Putamen (tissue), 1 donor: ENCODE measurements around the gene FYCO1.

ENCODE experiments used
- DNase-seq: peaks from one replicate; pipeline ENCODE4 v3.0.0-alpha.2; 2016; ENCODE audit warnings: low spot score

Gene FYCO1

DNA sequence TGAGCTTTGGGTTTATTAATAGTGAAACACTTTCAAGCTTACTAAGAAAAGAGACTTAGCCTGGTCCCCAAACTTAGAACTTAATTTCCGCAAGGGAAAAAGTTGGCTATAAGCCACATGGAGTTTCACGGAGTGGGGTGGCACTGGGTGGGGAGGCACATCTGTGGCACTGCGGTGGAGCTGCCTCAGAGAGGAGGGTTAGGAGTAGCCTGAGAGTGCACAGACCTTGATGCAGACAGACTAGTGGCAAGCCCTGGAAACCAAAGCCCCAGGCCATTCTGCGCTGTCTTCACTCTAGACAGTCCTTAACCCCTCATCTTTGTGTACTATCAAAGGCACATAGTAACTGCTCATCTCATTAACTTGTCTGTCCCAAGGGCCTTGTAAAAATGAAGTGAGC lies 30.4 kb downstream of the FYCO1 start:
- DNase-seq, result no peak

DNA sequence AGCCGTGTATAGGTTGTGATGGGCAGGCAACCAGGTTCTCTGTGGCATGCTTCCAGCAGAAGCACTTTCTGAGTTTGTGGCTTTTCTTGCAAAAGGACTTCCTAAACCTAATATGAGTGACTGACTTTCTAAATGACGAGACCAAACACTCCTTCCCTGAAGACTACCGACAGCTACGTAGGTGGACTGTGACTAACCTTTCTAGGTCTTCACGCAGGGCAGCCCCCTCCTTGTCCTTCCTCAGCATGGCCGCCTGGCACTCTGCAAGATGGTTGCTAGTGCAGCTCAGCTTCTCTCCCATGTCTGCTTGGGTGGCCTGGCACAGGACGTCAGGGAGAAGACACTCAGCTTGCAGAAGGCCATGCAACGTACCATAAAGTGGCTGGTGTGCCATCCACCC lies 31.5 kb downstream of the FYCO1 start:
- no peak for DNase-seq

GRCh38 chr3:45962033-45962432 lies 33.6 kb downstream of the FYCO1 start:
- DNase-seq, result no peak

- DNase-seq, result no peak
Observed at GRCh38 chr3:45960289-45960688, 35.3 kb downstream of the FYCO1 start.

DNA sequence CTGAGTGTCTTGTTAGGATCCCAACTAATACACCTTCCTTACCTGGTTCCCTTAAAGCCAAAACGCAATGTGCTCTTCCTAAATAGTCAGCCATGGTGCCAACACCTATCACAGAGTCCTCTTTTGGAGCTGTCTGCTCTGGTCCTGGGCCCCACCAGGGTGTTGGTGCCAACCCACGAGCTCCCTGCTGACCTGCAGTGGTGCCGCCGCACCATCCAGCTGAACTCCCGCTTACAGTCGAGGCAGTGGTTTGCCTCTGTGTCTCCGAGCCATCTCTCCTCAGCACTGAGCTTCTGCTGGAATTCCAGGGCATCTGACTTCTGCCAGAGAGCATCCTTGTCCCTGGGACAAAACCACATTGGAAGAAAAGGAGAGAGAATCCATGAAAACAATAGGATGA lies 36.4 kb downstream of the FYCO1 start:
- no peak for DNase-seq

- peak; percentile 30 for DNase-seq
Observed at GRCh38 chr3:45958321-45958791, 37.3 kb downstream of the FYCO1 start.

GRCh38 chr3:45957586-45957985 lies 38.0 kb downstream of the FYCO1 start:
- DNase-seq, result peak; percentile 61

GRCh38 chr3:45955706-45956105 lies 39.9 kb downstream of the FYCO1 start:
- no peak for DNase-seq

GRCh38 chr3:45955017-45955647 lies 40.5 kb downstream of the FYCO1 start:
- no peak for DNase-seq

DNA sequence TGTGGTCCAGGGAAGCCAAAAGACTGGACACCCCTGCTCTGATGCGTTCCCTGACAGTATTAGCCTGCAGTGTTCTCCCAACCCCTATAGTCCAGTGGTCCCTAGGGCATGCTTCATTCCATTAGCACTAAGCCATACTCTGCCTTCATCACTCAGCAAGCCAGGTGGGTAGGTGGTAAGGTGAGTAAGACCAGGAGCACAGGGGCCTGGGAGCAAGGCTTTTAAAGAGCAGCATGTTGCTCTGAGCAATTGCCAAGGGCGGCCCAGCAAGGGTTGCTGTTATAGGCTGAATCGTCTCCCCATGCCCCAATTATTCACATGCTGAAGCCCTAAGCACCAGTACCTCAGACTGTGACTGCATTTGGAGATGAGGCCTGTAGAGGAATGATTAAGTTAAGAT lies 41.3 kb downstream of the FYCO1 start:
- no peak for DNase-seq

DNA sequence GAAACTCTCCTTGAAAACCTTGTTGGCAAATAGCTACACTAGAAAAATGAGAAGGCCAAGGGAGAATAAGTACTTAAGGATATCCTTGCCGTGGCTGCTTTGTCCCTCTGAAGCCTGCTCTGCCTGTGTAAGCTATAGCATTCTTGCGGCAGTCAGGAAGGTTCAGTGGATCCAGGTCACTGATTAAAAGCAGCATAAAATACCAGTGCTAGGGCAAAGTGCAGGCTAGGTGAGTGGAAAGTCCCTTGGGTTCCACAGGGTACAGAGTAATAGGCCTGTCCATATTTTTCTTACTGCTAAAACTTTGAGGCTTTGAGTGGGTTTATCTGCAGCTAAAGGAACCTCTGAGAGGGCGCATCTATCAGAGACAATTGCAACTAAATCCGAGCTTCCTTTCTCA lies 42.1 kb downstream of the FYCO1 start:
- no peak for DNase-seq

- no peak for DNase-seq
Observed at GRCh38 chr3:45952456-45952855, 43.2 kb downstream of the FYCO1 start.

- DNase-seq, result no peak
Observed at GRCh38 chr3:45951946-45952345, 43.7 kb downstream of the FYCO1 start.

DNA sequence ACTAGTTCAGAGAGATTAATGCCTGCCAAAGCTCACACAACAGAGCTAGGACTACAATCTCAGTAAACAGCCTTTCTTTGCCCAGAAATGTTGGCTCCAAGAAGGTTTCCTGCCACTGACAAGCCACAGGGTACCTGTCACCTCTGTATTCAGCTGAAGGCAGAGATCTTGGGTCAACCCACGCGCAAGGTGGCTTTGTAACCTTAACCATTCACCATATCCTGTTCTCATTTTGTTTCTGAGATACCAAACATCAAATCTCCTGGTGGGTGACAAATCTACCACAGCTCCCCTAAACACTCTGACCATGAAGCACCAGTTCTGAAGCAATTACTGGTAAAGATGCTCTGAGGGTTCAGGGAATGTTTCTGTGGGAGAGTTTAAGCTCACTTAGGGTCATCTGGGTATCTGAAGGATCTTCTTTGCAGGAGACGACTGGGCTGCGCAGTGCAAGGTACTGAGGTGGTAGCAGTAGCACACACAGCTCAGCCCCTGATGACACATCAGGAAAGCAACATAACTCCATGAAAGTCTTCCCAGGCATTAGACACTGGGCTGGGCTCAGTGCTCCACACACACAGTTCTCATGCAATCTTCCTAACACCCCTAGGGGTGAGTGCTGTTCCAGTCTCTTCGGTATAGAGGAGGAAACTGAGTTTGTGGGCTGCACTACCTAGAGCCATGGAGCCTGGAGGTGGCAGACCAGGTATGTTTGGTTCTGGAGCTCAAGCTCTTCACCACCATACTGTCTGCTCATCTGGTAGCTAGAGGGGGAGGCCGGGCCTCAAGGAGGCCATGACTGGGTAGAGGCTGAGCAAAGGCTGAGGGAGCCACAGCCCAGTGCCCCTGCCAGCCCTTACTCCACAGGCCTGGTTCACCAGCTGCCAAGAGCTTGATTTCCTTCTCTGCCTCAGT lies 44.7 kb downstream of the FYCO1 start:
- DNase-seq, result no peak

DNA sequence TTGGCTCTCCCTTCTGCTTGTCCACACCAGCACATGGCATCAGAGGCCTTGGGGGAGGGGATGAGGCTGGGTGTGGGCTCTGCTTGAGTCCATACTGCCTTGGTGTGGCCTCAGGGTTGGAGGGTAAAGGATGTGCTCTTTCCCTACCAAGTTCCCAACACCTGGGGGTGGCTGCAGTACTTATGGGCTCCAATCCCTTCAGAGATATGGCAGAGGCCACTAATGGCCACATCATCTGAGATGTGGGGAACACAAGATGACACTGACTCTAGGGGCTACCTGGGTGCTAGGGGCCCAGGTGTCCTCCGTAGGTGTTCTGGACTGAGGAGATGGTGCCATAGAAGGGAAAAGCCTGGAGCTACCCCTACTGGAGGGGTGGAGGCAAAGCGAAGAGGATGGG lies 45.5 kb downstream of the FYCO1 start:
- DNase-seq, result no peak

- DNase-seq, result no peak
Observed at GRCh38 chr3:45949432-45949831, 46.2 kb downstream of the FYCO1 start.

- no peak for DNase-seq
Observed at GRCh38 chr3:45948881-45949280, 46.7 kb downstream of the FYCO1 start.

DNA sequence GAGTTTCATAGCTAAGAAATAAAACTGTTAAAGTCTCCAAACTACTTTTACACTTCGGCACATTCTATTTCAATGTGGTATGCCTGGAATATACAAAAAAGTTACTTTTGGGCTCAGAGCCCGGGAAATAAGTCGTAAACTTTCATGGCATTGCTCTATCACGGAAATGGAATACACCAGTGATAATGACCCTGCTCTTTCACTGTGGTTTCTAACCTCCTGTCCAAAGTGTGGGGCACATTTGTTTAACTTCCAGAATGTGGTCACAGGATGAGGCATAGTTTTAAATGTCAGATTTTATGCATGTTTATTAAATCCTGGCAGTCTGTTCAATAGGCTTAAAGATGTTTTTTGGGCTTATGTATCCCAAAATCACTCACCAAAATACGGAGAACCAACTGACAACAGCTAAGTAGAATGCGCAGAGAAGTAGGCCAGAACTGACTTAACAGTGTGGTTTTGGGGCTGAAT lies 47.3 kb downstream of the FYCO1 start:
- no peak for DNase-seq

GRCh38 chr3:45947361-45947760 lies 48.3 kb downstream of the FYCO1 start:
- DNase-seq, result no peak

GRCh38 chr3:45946875-45947274 lies 48.7 kb downstream of the FYCO1 start:
- no peak for DNase-seq

GRCh38 chr3:45946307-45946706 lies 49.3 kb downstream of the FYCO1 start:
- no peak for DNase-seq

GRCh38 chr3:45944830-45945620 lies 50.6 kb downstream of the FYCO1 start:
- DNase-seq, result no peak
